Uterus (tissue), 2 donors: ENCODE data around the gene PRAMEF10.
"Not testable (repeated sequence)": the region's sequence is repeated elsewhere in the genome, so short reads cannot be mapped to it uniquely, and the experiment has no call there.

ENCODE experiments used
- CTCF ChIP-seq, 4 experiments: fragments of 200-600 bp in 2 of 4; fragments of 450-650 bp in 2 of 4; sonication (generic) in 2 of 4; IDR thresholded peaks; one replicate each; pipeline ENCODE4 v1.5.1; 2016 to 2019; ENCODE audit warnings: antibody characterized with exemption in 4 of 4, mild to moderate bottlenecking in 2 of 4, moderate library complexity in 1 of 4
- POLR2A ChIP-seq, 2 donors: fragments of 450-650 bp; IDR thresholded peaks; one replicate each; pipeline ENCODE4 v1.6.1; 2016; ENCODE audit warnings: antibody characterized with exemption in 2 of 2, mild to moderate bottlenecking in 1 of 2, moderate library complexity in 1 of 2

GRCh38 chr1:12921749-12922148, 23.7 kb upstream of the PRAMEF10 start:
- not testable (repeated sequence) for TF ChIP-seq CTCF, POLR2A (IDR thresholded peaks at IDR 0.05)
